K562 (cell line): Measurements from ENCODE around the gene NUP35. TPM values are rescaled to one million over a fixed set of nuclear protein-coding genes. Genes with fewer than 3 reads are reported as not detected.

ENCODE experiments used
- ARID1B ChIP-seq: fragments of 450-650 bp; IDR thresholded peaks from 2 replicates; pipeline ENCODE4 v1.6.1; 2016; ENCODE audit warnings: antibody characterized with exemption, mild to moderate bottlenecking, inconsistent platforms
- BCLAF1 ChIP-seq, 2 experiments: fragments of 450-650 bp in 1 of 2; IDR thresholded peaks; 2 replicates each; pipeline ENCODE4 v1.6.1; 2011 to 2017; ENCODE audit warnings: low read depth in 2 of 2, antibody characterized with exemption in 1 of 2, borderline replicate concordance in 1 of 2, low read length in 1 of 2, mild to moderate bottlenecking in 1 of 2, mixed read lengths in 1 of 2; ENCODE audit not compliant: control insufficient read depth in 1 of 2
- EP300 ChIP-seq: IDR thresholded peaks from 2 replicates; pipeline ENCODE4 v1.6.1; 2012; ENCODE audit warnings: low read length, improper control_type of control experiment
- HDGF ChIP-seq: fragments of 450-650 bp; IDR thresholded peaks from 2 replicates; pipeline ENCODE4 v1.6.1; 2016
- LEF1 ChIP-seq: fragments of 450-650 bp; IDR thresholded peaks from 2 replicates; pipeline ENCODE4 v1.6.1; 2016; ENCODE audit warnings: mild to moderate bottlenecking
- MECOM ChIP-seq: fragments of 250-450 bp; sonication (Bioruptor Pico); IDR thresholded peaks from 2 replicates; pipeline ENCODE4 v1.8.0; 2022; ENCODE audit warnings: inconsistent platforms
- MITF ChIP-seq: IDR thresholded peaks from 2 replicates; pipeline ENCODE4 v1.6.1; 2014; ENCODE audit warnings: antibody characterized with exemption
- NRF1 ChIP-seq, 2 experiments: fragments of 450-650 bp; IDR thresholded peaks in 1 of 2; conservative IDR thresholded peaks in 1 of 2; 2 replicates each; pipeline ENCODE4 v1.6.1; 2014; ENCODE audit warnings: mild to moderate bottlenecking in 2 of 2
- PHF21A ChIP-seq: fragments of 450-650 bp; IDR thresholded peaks from 2 replicates; pipeline ENCODE4 v1.6.1; 2017; ENCODE audit warnings: low read depth, borderline replicate concordance
- SNIP1 ChIP-seq: fragments of 450-650 bp; IDR thresholded peaks from 2 replicates; pipeline ENCODE4 v1.7.1; 2017; ENCODE audit warnings: low read depth, mild to moderate bottlenecking
- TCF7L2 ChIP-seq: fragments of 150-350 bp; IDR thresholded peaks from 2 replicates; pipeline ENCODE4 v1.6.1; 2016; ENCODE audit warnings: low read depth, mild to moderate bottlenecking, low read length, moderate library complexity
- U2AF1 ChIP-seq: fragments of 200-400 bp; formaldehyde crosslinking; optimal IDR thresholded peaks from 2 replicates; pipeline ENCODE3; 2017; ENCODE audit warnings: mild to moderate bottlenecking, low read depth, low read length, moderate library complexity
- polyA plus RNA-seq, 8 experiments: library from polyadenylated mRNA; depleted of rRNA in 4 of 8; stranded (reverse) in 5 of 8; unstranded in 3 of 8; fragments of >200 nt; fragmentation: Nextera tagmentation in 2 of 8; fragmentation: Illumina TruSeq in 1 of 8; extraction: Ambion mirVana in 2 of 8; extraction: Trizol in 1 of 8; gene quantifications; 2 replicates each; pipeline versions ENCODE4 v1.2.1 to v1.2.3, GENCODE V29; 2011 to 2014; ENCODE audit warnings: inconsistent platforms in 1 of 8, missing spikeins in 1 of 8
- total RNA-seq, 7 experiments: library from RNA; depleted of rRNA in 6 of 7; stranded (reverse); fragments of >200 nt in 6 of 7; fragmentation: Illumina TruSeq in 2 of 7; extraction: Trizol in 2 of 7; gene quantifications; 2 replicates each; pipeline versions ENCODE4 v1.2.1 to v1.2.3, GENCODE V29; 2011 to 2021; ENCODE audit warnings: low replicate concordance in 1 of 7
- TF ChIP-seq, protein P1 (sequence below): fragments of 450-650 bp; conservative IDR thresholded peaks from 2 replicates; pipeline ENCODE4 v1.6.1; 2016; ENCODE audit warnings: missing genetic modification characterization, low read depth, mild to moderate bottlenecking, missing compliant biosample characterization, moderate library complexity
- TF ChIP-seq, protein P2 (sequence below): fragments of 250-450 bp; sonication (Bioruptor Pico); IDR thresholded peaks from 2 replicates; pipeline ENCODE4 v1.5.0; 2020; ENCODE audit warnings: mild to moderate bottlenecking, borderline replicate concordance
- TF ChIP-seq, protein P3 (sequence below): sonication (generic); formaldehyde crosslinking; IDR thresholded peaks from 2 replicates; pipeline ENCODE4 v1.9.0; 2022; ENCODE audit warnings: mild to moderate bottlenecking, missing genetic modification reagents
- TF ChIP-seq, protein P4 (sequence below), 2 experiments: fragments of 450-650 bp in 1 of 2; sonication (generic) in 1 of 2; formaldehyde crosslinking; conservative IDR thresholded peaks; 2 replicates each; pipeline versions ENCODE4 v1.4.0 to v1.8.1; 2020 to 2022; ENCODE audit warnings: mild to moderate bottlenecking in 1 of 2, missing genetic modification reagents in 1 of 2
- TF ChIP-seq, protein P5 (sequence below): sonication (generic); formaldehyde crosslinking; IDR thresholded peaks from 2 replicates; pipeline ENCODE4 v1.8.0; 2022; ENCODE audit warnings: missing genetic modification reagents, mild to moderate bottlenecking, borderline replicate concordance

The NUP35 gene
- total and polyA plus RNA-seq, 9 of the 15 experiments (the other 6 are each of a cell fraction or from before 2014, with no cell fraction given), result 24.5 to 78.2 (median 51.1) TPM

- TF ChIP-seq BCLAF1 (IDR thresholded peaks at IDR 0.05; ENCODE audit: borderline replicate concordance in 1 of 2, control insufficient read depth in 1 of 2, low read depth in 2 of 2, low read length in 1 of 2) (no peak), U2AF1 (no peak), EP300 (peak; percentile 50; the same call in 1 of the 2 replicates), ARID1B (no peak; the same call in 1 of the 2 replicates), PHF21A (no peak), SNIP1 (no peak), MECOM (no peak), LEF1 (no peak), HDGF (no peak), NRF1 (conservative IDR thresholded peaks at IDR 0.05 in 1 of 2, IDR thresholded peaks at IDR 0.05 in 1 of 2) (peak; percentile 93 to 94), MITF (no peak), TCF7L2 (no peak)
- TF ChIP-seq, protein P1, sequence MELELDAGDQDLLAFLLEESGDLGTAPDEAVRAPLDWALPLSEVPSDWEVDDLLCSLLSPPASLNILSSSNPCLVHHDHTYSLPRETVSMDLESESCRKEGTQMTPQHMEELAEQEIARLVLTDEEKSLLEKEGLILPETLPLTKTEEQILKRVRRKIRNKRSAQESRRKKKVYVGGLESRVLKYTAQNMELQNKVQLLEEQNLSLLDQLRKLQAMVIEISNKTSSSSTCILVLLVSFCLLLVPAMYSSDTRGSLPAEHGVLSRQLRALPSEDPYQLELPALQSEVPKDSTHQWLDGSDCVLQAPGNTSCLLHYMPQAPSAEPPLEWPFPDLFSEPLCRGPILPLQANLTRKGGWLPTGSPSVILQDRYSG (tag), result no peak
- TF ChIP-seq, protein P2, sequence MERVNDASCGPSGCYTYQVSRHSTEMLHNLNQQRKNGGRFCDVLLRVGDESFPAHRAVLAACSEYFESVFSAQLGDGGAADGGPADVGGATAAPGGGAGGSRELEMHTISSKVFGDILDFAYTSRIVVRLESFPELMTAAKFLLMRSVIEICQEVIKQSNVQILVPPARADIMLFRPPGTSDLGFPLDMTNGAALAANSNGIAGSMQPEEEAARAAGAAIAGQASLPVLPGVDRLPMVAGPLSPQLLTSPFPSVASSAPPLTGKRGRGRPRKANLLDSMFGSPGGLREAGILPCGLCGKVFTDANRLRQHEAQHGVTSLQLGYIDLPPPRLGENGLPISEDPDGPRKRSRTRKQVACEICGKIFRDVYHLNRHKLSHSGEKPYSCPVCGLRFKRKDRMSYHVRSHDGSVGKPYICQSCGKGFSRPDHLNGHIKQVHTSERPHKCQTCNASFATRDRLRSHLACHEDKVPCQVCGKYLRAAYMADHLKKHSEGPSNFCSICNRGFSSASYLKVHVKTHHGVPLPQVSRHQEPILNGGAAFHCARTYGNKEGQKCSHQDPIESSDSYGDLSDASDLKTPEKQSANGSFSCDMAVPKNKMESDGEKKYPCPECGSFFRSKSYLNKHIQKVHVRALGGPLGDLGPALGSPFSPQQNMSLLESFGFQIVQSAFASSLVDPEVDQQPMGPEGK, result no peak
- TF ChIP-seq, protein P3, sequence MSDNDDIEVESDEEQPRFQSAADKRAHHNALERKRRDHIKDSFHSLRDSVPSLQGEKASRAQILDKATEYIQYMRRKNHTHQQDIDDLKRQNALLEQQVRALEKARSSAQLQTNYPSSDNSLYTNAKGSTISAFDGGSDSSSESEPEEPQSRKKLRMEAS, result peak; percentile 97
- TF ChIP-seq, protein P4, sequence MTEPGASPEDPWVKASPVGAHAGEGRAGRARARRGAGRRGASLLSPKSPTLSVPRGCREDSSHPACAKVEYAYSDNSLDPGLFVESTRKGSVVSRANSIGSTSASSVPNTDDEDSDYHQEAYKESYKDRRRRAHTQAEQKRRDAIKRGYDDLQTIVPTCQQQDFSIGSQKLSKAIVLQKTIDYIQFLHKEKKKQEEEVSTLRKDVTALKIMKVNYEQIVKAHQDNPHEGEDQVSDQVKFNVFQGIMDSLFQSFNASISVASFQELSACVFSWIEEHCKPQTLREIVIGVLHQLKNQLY (CRISPR knock-in tag; conservative IDR thresholded peaks at IDR 0.05), result no peak
- TF ChIP-seq, protein P5, sequence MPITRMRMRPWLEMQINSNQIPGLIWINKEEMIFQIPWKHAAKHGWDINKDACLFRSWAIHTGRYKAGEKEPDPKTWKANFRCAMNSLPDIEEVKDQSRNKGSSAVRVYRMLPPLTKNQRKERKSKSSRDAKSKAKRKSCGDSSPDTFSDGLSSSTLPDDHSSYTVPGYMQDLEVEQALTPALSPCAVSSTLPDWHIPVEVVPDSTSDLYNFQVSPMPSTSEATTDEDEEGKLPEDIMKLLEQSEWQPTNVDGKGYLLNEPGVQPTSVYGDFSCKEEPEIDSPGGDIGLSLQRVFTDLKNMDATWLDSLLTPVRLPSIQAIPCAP (CRISPR knock-in tag), result no peak
Observed at GRCh38 chr2:183124222-183124956, at the start of gene NUP35 (continued).
